Measurements from ENCODE around the gene C6orf141. TPM values are rescaled to one million over a fixed set of nuclear protein-coding genes. Genes with fewer than 3 reads are reported as not detected.

C6orf141 gene
- 42.5 TPM for polyA plus RNA-seq (2013, experiment 1 of 4)
- 76.1 TPM for polyA plus RNA-seq (2013, experiment 2 of 4)
- 50.4 TPM for polyA plus RNA-seq (2013, experiment 3 of 4)
- 56.3 TPM for polyA plus RNA-seq (2013, experiment 4 of 4)

DNA sequence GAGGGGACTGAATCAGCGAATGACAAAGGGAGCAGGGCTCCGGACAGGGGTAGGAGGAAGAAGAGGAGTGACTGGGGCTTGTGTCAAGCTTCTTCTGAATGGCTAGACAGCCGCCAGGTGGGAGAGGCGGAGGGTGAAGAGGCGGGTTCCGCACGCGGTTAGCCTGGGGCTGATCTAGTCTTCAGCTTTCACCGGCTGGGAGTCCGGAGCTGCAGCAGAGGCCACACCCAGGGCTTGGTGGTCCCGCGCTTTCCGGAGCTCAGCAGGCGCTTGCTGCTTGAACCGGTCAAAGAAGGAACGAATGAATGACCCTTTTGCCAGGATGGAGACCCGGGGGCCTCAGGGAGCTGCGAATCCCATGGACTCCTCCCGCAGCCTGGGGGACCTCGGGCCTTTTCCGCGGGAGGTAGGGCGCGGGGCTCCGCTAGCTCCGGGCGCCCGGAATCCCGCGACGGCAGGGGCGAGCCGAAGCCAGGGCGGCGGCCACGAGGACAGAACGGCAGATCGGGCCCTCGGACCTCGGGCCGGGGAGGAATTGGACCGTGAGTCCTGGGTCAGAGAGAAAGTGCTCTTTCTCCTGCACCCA, at the start of gene C6orf141:
TSS of gene C6orf141 (plus strand) at position 177 of the 586 bp plus-strand sequence. CDS start at position 302, 125 bp downstream.
- peak within 1 kb of the TSS; percentile 94 for H3K27ac ChIP-seq (ENCODE audit: insufficient read depth, low read depth, low read length, poor library complexity, severe bottlenecking)
- H3K4me3 ChIP-seq (ENCODE audit: insufficient read depth, low read depth, low read length), result peak within 1 kb of the TSS; percentile 82
- WGBS, 2 experiments, result 0% methylated on average over 42 of the region's 42 CpGs
- H3K36me3 ChIP-seq (ENCODE audit: control insufficient read depth, insufficient read depth, low read length), result no peaks in the 10 kb centered on the region
- H3K4me1 ChIP-seq (ENCODE audit: control insufficient read depth, insufficient read depth, low read length), result peaks cover 28% of the 10 kb centered on the region
- peaks cover 8% of the 10 kb centered on the region for H3K27me3 ChIP-seq (ENCODE audit: control insufficient read depth, insufficient read depth, low read length, poor library complexity, severe bottlenecking)
- no peaks in the 10 kb centered on the region for H3K9me3 ChIP-seq (ENCODE audit: control insufficient read depth, low read length)

DNA sequence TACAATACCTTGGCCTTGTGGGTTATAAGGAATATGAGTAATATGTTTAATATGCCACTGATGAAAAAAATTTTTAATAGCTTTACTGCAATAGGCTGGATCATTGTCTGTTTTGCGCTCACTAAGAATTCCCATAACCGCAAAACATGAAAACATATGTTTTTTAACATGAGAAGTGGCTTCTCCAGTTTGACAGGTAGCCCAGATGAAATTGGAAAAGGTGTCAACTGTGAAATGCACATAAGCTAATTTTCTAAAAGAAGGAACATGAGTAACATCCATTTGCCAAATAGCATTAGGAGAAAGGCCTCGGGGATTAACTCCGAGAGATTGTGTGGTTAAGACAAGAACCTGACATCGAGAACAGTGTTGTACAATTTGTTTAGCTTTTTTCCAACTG, 45.8 kb upstream of the C6orf141 start:
- Histone ChIP-seq H3K27ac (ENCODE audit: insufficient read depth, low read depth, low read length, poor library complexity, severe bottlenecking) (no peak overlapping the region), H3K4me3 (ENCODE audit: insufficient read depth, low read depth, low read length) (no peak overlapping the region), H3K27me3 (ENCODE audit: control insufficient read depth, insufficient read depth, low read length, poor library complexity, severe bottlenecking) (no peaks in the 10 kb centered on the region), H3K4me1 (ENCODE audit: control insufficient read depth, insufficient read depth, low read length) (no peaks in the 10 kb centered on the region), H3K9me3 (ENCODE audit: control insufficient read depth, low read length) (no peaks in the 10 kb centered on the region), H3K36me3 (ENCODE audit: control insufficient read depth, insufficient read depth, low read length) (no peaks in the 10 kb centered on the region)
- WGBS, 2 experiments, result 79 to 95% methylated on average over 3 to 5 of the region's 5 CpGs

DNA sequence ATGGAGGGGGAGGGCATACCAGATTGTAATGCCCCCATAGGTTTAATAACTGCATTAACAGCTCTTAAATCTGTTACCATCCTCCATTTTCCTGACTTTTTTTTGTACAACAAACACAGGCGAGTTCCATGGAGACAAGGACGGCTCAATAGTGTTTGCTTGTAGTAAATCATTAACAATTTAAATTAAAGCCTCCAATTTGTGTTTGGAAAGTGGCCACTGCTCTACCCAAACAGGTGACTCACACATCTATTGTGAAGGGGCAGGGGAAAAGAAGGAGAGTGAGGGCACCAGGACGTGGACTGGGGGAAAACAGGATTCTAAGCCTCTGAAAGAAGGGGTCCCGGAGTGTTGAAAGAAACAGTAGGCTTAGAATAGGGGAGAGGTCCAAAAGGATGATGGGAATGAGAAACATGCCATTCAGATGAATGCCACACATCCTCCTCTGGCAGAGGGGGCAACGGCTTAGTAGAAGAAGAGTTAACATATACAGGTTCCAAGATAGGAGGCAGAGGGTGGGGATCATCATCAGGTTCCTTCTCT, 43.8 kb upstream of the C6orf141 start:
- Histone ChIP-seq H3K4me1 (ENCODE audit: control insufficient read depth, insufficient read depth, low read length) (no peaks in the 10 kb centered on the region), H3K27ac (ENCODE audit: insufficient read depth, low read depth, low read length, poor library complexity, severe bottlenecking) (no peak overlapping the region), H3K36me3 (ENCODE audit: control insufficient read depth, insufficient read depth, low read length) (no peaks in the 10 kb centered on the region), H3K27me3 (ENCODE audit: control insufficient read depth, insufficient read depth, low read length, poor library complexity, severe bottlenecking) (no peaks in the 10 kb centered on the region), H3K4me3 (ENCODE audit: insufficient read depth, low read depth, low read length) (no peak overlapping the region), H3K9me3 (ENCODE audit: control insufficient read depth, low read length) (no peaks in the 10 kb centered on the region)
- 82 to 89% methylated on average over 3 to 5 of the region's 5 CpGs for WGBS, 2 experiments

DNA sequence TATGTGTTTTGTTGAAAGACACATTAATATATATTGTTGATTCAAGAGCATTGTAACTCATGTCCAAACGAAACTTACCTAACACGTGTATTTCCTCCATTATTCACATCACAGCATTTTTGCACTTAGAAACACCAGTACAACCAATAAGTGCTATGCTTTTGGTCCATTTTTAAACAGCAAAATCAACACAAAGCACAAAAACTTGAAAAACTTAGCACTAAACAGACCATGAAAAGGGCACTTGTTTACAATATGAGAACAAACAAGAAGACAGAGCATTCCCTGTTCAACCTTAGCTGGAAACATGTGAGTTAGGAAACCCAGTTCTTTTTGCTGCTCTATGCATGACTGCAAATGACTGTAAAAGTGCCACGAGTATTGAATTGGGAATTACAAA, 41.1 kb upstream of the C6orf141 start:
- H3K4me3 ChIP-seq (ENCODE audit: insufficient read depth, low read depth, low read length), result no peak overlapping the region
- H3K36me3 ChIP-seq (ENCODE audit: control insufficient read depth, insufficient read depth, low read length), result no peaks in the 10 kb centered on the region
- H3K27me3 ChIP-seq (ENCODE audit: control insufficient read depth, insufficient read depth, low read length, poor library complexity, severe bottlenecking), result no peaks in the 10 kb centered on the region
- 92 to 93% methylated on average over 3 of the region's 3 CpGs for WGBS, 2 experiments
- H3K4me1 ChIP-seq (ENCODE audit: control insufficient read depth, insufficient read depth, low read length), result no peaks in the 10 kb centered on the region
- no peak overlapping the region for H3K27ac ChIP-seq (ENCODE audit: insufficient read depth, low read depth, low read length, poor library complexity, severe bottlenecking)
- no peaks in the 10 kb centered on the region for H3K9me3 ChIP-seq (ENCODE audit: control insufficient read depth, low read length)

DNA sequence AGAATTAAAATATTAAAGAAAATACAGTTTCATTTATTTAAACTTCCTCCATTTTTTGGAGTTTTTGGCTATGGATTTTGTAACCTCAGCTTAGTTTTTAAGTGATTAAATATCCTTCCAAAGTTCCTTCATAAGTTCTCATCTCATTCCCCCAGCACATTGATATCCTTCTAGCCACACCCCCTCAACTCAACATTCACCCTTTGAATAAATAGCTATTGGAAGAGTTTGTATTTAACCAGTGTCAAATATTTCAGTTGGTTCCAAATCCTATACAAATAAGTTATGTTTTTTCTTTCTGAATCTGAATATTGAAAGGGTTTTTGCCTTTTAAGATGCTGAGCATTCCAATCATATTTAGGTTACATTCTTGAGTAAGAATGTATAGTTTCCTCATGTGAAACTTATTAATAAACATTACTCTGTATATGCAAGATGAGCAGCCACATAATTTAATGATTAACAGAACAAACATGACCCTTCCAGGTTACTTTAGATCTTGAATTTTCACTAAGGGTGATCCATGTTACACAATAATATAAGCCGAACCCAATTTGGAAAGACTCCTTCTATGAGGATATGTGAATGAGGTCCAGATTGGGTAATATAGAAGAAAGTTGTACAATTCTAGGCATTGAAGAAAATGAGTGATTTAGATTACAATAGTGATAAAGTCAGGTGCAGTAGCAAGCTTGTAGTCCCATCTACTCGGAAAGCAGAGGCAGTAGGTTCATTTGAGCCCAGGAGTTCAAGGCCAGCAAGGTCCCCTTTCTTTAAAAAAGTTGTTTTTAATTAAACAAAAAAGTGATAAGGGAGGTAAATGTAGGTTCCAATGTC, 37.1 kb upstream of the C6orf141 start:
- H3K4me1 ChIP-seq (ENCODE audit: control insufficient read depth, insufficient read depth, low read length), result no peaks in the 10 kb centered on the region
- H3K4me3 ChIP-seq (ENCODE audit: insufficient read depth, low read depth, low read length), result no peak overlapping the region
- no peaks in the 10 kb centered on the region for H3K27me3 ChIP-seq (ENCODE audit: control insufficient read depth, insufficient read depth, low read length, poor library complexity, severe bottlenecking)
- H3K27ac ChIP-seq (ENCODE audit: insufficient read depth, low read depth, low read length, poor library complexity, severe bottlenecking), result no peak overlapping the region
- 94 to 100% methylated on average over 2 of the region's 2 CpGs for WGBS, 2 experiments
- H3K9me3 ChIP-seq (ENCODE audit: control insufficient read depth, low read length), result no peaks in the 10 kb centered on the region
- no peaks in the 10 kb centered on the region for H3K36me3 ChIP-seq (ENCODE audit: control insufficient read depth, insufficient read depth, low read length)

DNA sequence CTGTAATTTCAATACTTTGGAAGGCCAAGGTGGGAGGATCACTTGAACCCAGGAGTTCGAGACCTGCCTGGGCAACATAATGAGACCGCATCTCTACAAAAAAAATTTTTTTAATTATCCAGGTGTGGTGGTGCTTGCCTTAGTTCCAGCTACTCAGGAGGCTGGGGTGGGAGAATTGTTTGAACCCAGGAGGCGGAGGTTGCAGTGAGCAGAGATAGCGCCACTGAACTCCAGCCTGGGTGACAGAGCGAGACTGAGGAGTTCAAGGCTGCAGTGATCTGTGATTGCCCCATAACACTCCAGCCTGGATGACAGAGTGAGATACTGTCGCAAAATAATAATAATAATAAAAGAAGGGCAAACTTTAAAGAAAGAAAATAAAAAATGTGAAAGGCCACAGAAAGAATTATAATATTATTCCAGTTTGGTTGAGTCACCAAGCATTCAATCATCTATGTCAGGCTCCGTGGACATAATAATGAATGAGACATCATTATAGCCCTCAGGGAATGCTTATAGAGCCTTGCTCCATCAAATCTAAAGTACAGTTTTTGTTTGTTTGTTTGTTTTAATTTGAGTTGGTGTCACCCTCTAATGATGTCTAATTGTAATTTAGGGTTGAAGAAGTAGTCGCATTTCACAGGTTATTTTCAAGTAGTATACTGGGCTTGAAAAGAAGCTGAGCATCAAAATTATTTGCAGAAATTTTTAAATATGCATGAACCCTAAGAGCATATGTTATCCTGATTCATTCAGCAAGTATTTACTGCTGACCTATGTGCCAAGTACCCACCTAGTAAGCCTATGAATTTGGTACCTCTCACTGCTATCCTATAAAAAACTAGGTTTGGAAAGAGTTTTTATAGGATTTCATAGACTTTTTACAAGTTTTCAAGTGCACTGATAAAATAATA, 35.6 kb upstream of the C6orf141 start:
- Histone ChIP-seq H3K27ac (ENCODE audit: insufficient read depth, low read depth, low read length, poor library complexity, severe bottlenecking) (no peak overlapping the region), H3K27me3 (ENCODE audit: control insufficient read depth, insufficient read depth, low read length, poor library complexity, severe bottlenecking) (no peaks in the 10 kb centered on the region), H3K36me3 (ENCODE audit: control insufficient read depth, insufficient read depth, low read length) (no peaks in the 10 kb centered on the region), H3K9me3 (ENCODE audit: control insufficient read depth, low read length) (no peaks in the 10 kb centered on the region), H3K4me1 (ENCODE audit: control insufficient read depth, insufficient read depth, low read length) (no peaks in the 10 kb centered on the region), H3K4me3 (ENCODE audit: insufficient read depth, low read depth, low read length) (no peak overlapping the region)
- WGBS, 2 experiments, result 88 to 99% methylated on average over 5 to 6 of the region's 8 CpGs

DNA sequence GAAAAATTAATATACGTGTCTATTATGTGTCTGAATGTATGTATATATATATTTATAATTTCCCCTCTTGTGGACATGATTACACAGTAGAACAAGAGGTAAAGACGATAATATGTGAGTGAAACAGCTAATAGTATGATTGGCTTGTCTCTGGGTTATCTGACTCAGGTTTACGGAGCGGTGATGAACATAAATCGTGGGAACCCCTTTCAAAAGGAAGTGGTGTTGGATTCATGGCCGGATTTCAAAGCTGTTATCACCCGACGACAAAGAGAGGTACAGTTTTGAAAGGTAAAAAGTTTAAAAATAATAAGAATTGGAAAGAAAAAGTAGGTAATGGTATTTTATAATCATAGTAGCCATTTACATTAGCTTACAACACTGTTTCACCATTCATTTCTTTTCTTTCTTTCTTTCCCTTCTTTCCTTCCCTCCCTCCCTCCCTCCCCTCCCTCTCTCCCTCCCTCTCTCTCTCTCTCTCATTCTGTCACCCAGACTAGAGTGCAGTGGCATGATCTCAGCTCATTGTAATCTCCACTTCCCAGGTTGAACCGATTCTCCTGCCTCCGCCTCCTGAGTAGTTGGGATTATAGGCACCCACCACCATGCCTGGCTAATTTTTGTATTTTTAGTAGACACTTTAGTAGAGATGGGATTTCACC, 34.9 kb upstream of the C6orf141 start:
- Histone ChIP-seq H3K4me3 (ENCODE audit: insufficient read depth, low read depth, low read length) (no peak overlapping the region), H3K36me3 (ENCODE audit: control insufficient read depth, insufficient read depth, low read length) (no peaks in the 10 kb centered on the region), H3K27ac (ENCODE audit: insufficient read depth, low read depth, low read length, poor library complexity, severe bottlenecking) (no peak overlapping the region), H3K27me3 (ENCODE audit: control insufficient read depth, insufficient read depth, low read length, poor library complexity, severe bottlenecking) (no peaks in the 10 kb centered on the region), H3K9me3 (ENCODE audit: control insufficient read depth, low read length) (no peaks in the 10 kb centered on the region), H3K4me1 (ENCODE audit: control insufficient read depth, insufficient read depth, low read length) (no peaks in the 10 kb centered on the region)
- 93 to 95% methylated on average over 9 of the region's 10 CpGs for WGBS, 2 experiments

DNA sequence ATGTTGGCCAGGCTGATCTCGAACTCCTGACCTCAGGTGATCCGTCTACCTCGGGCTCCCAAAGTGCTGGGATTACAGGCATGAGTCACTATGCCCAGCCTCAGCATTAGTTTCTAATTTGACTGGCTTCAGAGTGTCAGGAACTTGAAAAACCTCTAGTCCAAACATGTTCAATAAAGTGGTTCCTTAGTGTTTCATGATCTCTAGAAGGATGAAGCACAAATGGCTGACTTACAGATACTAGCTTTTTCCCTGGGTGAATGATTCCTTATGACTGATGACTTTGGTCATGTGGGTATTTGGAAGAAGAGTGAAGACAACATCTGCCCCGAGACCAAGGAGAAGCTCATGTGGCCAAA, 34.3 kb upstream of the C6orf141 start:
- no peaks in the 10 kb centered on the region for H3K36me3 ChIP-seq (ENCODE audit: control insufficient read depth, insufficient read depth, low read length)
- H3K4me3 ChIP-seq (ENCODE audit: insufficient read depth, low read depth, low read length), result no peak overlapping the region
- H3K27ac ChIP-seq (ENCODE audit: insufficient read depth, low read depth, low read length, poor library complexity, severe bottlenecking), result no peak overlapping the region
- 84 to 92% methylated on average over 4 of the region's 4 CpGs for WGBS, 2 experiments
- H3K27me3 ChIP-seq (ENCODE audit: control insufficient read depth, insufficient read depth, low read length, poor library complexity, severe bottlenecking), result no peaks in the 10 kb centered on the region
- no peaks in the 10 kb centered on the region for H3K9me3 ChIP-seq (ENCODE audit: control insufficient read depth, low read length)
- H3K4me1 ChIP-seq (ENCODE audit: control insufficient read depth, insufficient read depth, low read length), result no peaks in the 10 kb centered on the region

DNA sequence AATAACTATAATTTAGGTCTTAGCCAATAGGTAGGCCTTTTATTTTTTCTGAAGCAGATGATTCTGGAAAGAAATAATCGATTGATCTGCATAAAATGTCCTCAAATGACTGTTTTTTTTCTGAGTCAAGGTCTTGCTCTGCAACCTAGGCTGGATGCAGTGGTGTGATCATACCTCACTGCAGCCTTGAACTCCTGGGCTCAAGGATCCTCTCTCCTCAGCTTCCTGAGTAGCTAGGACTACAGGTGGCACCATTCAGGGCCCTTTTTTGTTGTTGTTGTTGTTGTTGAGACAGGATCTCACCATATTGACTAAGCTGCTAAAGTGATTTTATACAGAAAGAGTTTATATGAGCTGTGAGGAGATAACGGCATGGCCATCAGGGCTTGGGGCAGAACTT, 32.5 kb upstream of the C6orf141 start:
- H3K9me3 ChIP-seq (ENCODE audit: control insufficient read depth, low read length), result no peaks in the 10 kb centered on the region
- no peaks in the 10 kb centered on the region for H3K4me1 ChIP-seq (ENCODE audit: control insufficient read depth, insufficient read depth, low read length)
- 96% methylated on average over 2 of the region's 2 CpGs for WGBS, 2 experiments
- no peak overlapping the region for H3K27ac ChIP-seq (ENCODE audit: insufficient read depth, low read depth, low read length, poor library complexity, severe bottlenecking)
- no peak overlapping the region for H3K4me3 ChIP-seq (ENCODE audit: insufficient read depth, low read depth, low read length)
- H3K27me3 ChIP-seq (ENCODE audit: control insufficient read depth, insufficient read depth, low read length, poor library complexity, severe bottlenecking), result no peaks in the 10 kb centered on the region
- no peaks in the 10 kb centered on the region for H3K36me3 ChIP-seq (ENCODE audit: control insufficient read depth, insufficient read depth, low read length)
